Uterus (tissue), 4 donors: ENCODE results near the gene KIF24. TPM values are rescaled to one million over a fixed set of nuclear protein-coding genes. Genes with fewer than 3 reads are reported as not detected.

ENCODE experiments used
- DNase-seq, 2 donors: peaks; one replicate each; pipeline ENCODE4 v3.0.0-alpha.2; 2019 to 2020
- H3K27ac ChIP-seq, 2 donors: fragments of 200-600 bp; sonication (generic); 1 replicate in 1 of 2; 2 replicates in 1 of 2; pipeline ENCODE4 v1.5.1; 2016 to 2018
- H3K27me3 ChIP-seq, 2 donors: fragments of 200-600 bp; sonication (generic); one replicate each; pipeline ENCODE4 v1.5.1; 2018 to 2019; ENCODE audit warnings: control low read depth in 1 of 2
- H3K36me3 ChIP-seq, 2 donors: fragments of 200-600 bp; sonication (generic); one replicate each; pipeline ENCODE4 v1.5.1; 2019; ENCODE audit warnings: control low read depth in 1 of 2
- H3K4me1 ChIP-seq, 2 donors: fragments of 200-600 bp; sonication (generic); one replicate each; pipeline ENCODE4 v1.5.1; 2018 to 2019; ENCODE audit warnings: control low read depth in 1 of 2
- H3K4me3 ChIP-seq, 2 donors: fragments of 200-600 bp; sonication (generic); 1 replicate in 1 of 2; 2 replicates in 1 of 2; pipeline ENCODE4 v1.5.1; 2018 to 2019; ENCODE audit warnings: mild to moderate bottlenecking in 1 of 2
- H3K9me3 ChIP-seq, 2 donors: fragments of 200-600 bp; sonication (generic); one replicate each; pipeline ENCODE4 v1.5.1; 2019; ENCODE audit warnings: control low read depth in 1 of 2
- POLR2A ChIP-seq, 2 donors: fragments of 450-650 bp; IDR thresholded peaks; one replicate each; pipeline ENCODE4 v1.6.1; 2016; ENCODE audit warnings: antibody characterized with exemption in 2 of 2, mild to moderate bottlenecking in 1 of 2, moderate library complexity in 1 of 2
- intact Hi-C: fragments of 100-400 bp; cut with DNase I; formaldehyde crosslinking; loops from one replicate; pipeline ENCODE4 v1.15.1; 2023; ENCODE audit warnings: low total_unique reads
- total RNA-seq, 4 donors: library from RNA; depleted of rRNA in 3 of 4; stranded (reverse); fragments of >200 nt in 3 of 4; gene quantifications; one replicate each; pipeline versions ENCODE4 v1.1.0 to v1.2.4, GENCODE V29; 2014 to 2023
- TF ChIP-seq, protein P1 (sequence below), 4 experiments: fragments of 200-600 bp in 2 of 4; fragments of 450-650 bp in 2 of 4; sonication (generic) in 2 of 4; IDR thresholded peaks; one replicate each; pipeline ENCODE4 v1.5.1; 2016 to 2019; ENCODE audit warnings: antibody characterized with exemption in 4 of 4, mild to moderate bottlenecking in 2 of 4, moderate library complexity in 1 of 4
- donor health status: DM: yes; HTN: yes; CAD: no.

KIF24 gene
- total RNA-seq, 4 donors from 2014 or later: 1.2 to 6.1 (median 1.5) TPM

DNA sequence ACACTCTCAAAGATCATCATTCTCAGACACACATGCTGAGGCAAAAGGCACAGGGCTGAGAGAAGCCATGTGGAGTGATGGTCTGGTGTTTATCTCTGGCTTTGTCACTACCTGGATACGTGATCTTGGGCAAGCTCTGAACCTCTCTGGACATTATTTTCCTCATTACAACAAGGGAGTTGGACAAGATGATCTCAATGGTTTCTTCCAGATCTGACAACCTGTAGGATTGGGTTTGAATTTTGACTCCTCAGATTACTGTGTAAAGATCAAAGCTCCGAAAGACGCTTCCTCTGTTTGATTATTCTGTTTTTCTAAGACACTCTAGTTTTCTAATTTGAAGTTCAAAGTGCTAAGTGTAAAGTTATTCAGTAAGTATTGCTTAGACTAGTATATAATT is 20.3 kb upstream of the KIF24 start:
- Histone ChIP-seq H3K4me3 (no peak overlapping the region), H3K4me1 (no peaks in the 10 kb centered on the region), H3K27me3 (no peaks in the 10 kb centered on the region), H3K36me3 (no peaks in the 10 kb centered on the region), H3K27ac (no peak overlapping the region), H3K9me3 (no peaks in the 10 kb centered on the region)
- no peak for DNase-seq
- intact Hi-C loops: no loop called here
- TF ChIP-seq, protein P1, sequence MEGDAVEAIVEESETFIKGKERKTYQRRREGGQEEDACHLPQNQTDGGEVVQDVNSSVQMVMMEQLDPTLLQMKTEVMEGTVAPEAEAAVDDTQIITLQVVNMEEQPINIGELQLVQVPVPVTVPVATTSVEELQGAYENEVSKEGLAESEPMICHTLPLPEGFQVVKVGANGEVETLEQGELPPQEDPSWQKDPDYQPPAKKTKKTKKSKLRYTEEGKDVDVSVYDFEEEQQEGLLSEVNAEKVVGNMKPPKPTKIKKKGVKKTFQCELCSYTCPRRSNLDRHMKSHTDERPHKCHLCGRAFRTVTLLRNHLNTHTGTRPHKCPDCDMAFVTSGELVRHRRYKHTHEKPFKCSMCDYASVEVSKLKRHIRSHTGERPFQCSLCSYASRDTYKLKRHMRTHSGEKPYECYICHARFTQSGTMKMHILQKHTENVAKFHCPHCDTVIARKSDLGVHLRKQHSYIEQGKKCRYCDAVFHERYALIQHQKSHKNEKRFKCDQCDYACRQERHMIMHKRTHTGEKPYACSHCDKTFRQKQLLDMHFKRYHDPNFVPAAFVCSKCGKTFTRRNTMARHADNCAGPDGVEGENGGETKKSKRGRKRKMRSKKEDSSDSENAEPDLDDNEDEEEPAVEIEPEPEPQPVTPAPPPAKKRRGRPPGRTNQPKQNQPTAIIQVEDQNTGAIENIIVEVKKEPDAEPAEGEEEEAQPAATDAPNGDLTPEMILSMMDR (IDR thresholded peaks at IDR 0.05): no peak
- no peak for TF ChIP-seq POLR2A (IDR thresholded peaks at IDR 0.05)

DNA sequence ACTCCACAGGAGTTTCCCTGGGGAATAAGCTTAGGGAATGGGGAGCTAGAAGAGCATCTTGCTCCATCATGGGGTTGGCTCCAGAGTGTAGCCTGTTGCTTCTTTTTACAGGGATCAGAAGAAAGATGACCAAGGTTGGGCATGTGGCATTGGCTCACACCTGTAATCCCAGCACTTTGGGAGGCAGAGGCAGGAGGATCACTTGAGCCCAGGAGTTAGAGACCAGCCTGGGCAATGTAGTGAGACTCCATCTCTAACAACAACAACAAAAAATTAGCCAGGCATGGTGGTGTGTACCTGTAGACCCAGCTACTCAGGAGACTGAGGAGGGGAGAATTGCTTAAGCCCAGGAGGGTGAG is 18.7 kb upstream of the KIF24 start:
- no peaks in the 10 kb centered on the region for H3K27me3 ChIP-seq
- H3K4me1 ChIP-seq: no peaks in the 10 kb centered on the region
- no peak for DNase-seq
- no peak overlapping the region for H3K4me3 ChIP-seq
- no peaks in the 10 kb centered on the region for H3K36me3 ChIP-seq
- intact Hi-C loops: no loop called here
- no peaks in the 10 kb centered on the region for H3K9me3 ChIP-seq
- H3K27ac ChIP-seq: no peak overlapping the region
- no peak for TF ChIP-seq POLR2A (IDR thresholded peaks at IDR 0.05)
- TF ChIP-seq, protein P1 (IDR thresholded peaks at IDR 0.05): no peak

DNA sequence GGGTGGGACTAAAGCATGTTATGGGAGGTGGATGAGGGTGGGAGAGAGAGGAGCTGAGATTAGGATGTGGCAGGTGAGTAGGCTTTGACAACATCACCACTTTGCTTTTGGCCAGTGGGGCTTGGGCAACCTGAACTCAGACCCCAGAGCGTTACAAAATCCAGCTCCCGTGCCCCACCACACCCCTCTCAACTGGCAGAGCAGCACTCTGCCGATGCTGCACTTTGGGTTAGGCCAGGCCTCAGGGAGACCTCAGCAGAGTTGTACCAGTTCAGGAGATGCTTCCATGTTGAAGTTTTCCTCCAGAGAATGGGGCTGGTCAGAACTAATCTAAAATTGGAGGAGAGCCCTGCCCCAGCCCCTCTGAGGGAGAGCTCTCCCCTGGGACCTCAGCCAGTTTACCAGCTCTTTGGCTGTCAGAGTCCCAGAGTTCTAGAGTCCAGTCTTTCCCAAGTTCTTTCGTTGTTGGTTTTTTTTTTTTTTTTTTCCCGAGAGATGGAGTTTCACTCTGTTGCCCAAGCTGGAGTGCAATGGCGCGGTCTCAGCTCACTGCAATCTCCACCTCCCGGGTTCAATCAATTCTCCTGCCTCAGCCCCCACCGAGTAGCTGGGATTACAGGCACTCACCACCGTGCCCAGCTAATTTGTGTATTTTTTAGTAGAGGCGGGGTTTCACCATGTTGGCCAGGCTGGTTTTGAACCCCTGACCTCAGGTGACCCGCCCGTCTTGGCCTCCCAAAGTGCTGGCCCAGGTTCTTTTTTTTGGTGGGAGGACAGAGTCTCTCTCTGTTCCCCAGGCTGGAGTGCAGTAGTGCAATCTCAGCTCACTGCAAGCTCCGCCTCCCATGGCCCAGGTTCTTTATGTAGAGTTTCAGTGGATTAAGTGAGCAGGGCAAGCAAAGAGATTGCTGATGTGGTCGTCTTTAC is 18.1 kb upstream of the KIF24 start:
- TF ChIP-seq POLR2A (IDR thresholded peaks at IDR 0.05): no peak
- TF ChIP-seq, protein P1 (IDR thresholded peaks at IDR 0.05): no peak
- Histone ChIP-seq H3K4me3 (no peak overlapping the region), H3K4me1 (no peaks in the 10 kb centered on the region), H3K9me3 (no peaks in the 10 kb centered on the region), H3K36me3 (no peaks in the 10 kb centered on the region), H3K27me3 (no peaks in the 10 kb centered on the region), H3K27ac (no peak overlapping the region)
- intact Hi-C loops: no loop called here
- no peak for DNase-seq

DNA sequence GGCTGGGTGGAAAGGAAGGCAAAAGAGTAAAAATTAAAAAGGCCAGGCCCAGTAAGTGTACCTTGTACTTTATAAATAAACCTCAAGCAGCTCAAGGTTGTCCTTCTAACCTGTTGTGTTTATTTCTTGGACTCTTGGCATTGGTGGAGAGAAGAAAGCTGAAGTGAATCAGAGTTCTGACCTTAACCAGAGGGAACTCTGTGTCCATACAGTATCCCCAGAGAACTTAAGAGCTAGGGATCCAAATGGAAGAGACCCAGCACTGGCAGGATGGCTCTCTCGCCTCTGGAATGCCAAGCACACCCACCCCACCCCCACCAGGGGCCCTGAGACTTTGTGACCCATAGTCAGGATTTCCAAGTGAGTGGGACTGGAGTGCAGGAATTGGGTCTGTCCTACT is 14.5 kb upstream of the KIF24 start:
- Histone ChIP-seq H3K27ac (peak overlapping the region; percentile 40), H3K9me3 (no peaks in the 10 kb centered on the region), H3K4me1 (no peaks in the 10 kb centered on the region), H3K4me3 (no peak overlapping the region), H3K36me3 (no peaks in the 10 kb centered on the region), H3K27me3 (no peaks in the 10 kb centered on the region)
- DNase-seq: no peak
- TF ChIP-seq, protein P1 (IDR thresholded peaks at IDR 0.05): no peak
- no peak for TF ChIP-seq POLR2A (IDR thresholded peaks at IDR 0.05)
- intact Hi-C loops: no loop called here

DNA sequence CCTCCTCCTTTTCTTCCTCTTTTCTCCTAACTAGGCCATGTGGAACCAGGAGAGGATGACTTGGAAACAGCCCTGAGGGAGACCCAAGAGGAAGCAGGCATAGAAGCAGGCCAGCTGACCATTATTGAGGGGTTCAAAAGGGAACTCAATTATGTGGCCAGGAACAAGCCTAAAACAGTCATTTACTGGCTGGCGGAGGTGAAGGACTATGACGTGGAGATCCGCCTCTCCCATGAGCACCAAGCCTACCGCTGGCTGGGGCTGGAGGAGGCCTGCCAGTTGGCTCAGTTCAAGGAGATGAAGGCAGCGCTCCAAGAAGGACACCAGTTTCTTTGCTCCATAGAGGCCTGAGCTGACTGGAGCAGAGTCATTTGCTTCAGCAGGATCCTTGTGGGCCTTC is 14.0 kb upstream of the KIF24 start:
- Histone ChIP-seq H3K4me3 (no peak overlapping the region), H3K36me3 (no peaks in the 10 kb centered on the region), H3K4me1 (no peaks in the 10 kb centered on the region), H3K9me3 (no peaks in the 10 kb centered on the region), H3K27ac (peak overlapping the region; percentile 40), H3K27me3 (no peaks in the 10 kb centered on the region)
- DNase-seq: peak; percentile 62 to 89
- TF ChIP-seq, protein P1 (IDR thresholded peaks at IDR 0.05): no peak
- no peak for TF ChIP-seq POLR2A (IDR thresholded peaks at IDR 0.05)
- intact Hi-C loops: no loop called here
